RWPE2 (cell line): ENCODE results near the gene SLC24A3.

Source experiments
- ATAC-seq: fragments of 200-7000 bp; cut with Tn5 transposase; 3 replicates; pipeline ENCODE4 v1.9.1; 2021; ENCODE audit warnings: low read depth
- DNase-seq: peaks from one replicate; pipeline ENCODE4 v3.0.0-alpha.2; 2020; ENCODE audit warnings: low spot score
- H3K27ac ChIP-seq: fragments of 450-650 bp; 2 replicates; pipeline ENCODE4 v1.5.1; 2017; ENCODE audit warnings: mild to moderate bottlenecking; ENCODE audit not compliant: poor library complexity, severe bottlenecking
- H3K27me3 ChIP-seq: fragments of 250-450 bp; sonication (Bioruptor Pico); 2 replicates; pipeline ENCODE4 v1.5.1; 2021; ENCODE audit warnings: mild to moderate bottlenecking, moderate library complexity; ENCODE audit not compliant: insufficient read depth, poor library complexity, severe bottlenecking
- H3K36me3 ChIP-seq: fragments of 250-450 bp; sonication (Bioruptor Pico); 2 replicates; pipeline ENCODE4 v1.5.1; 2020; ENCODE audit warnings: low read depth, mild to moderate bottlenecking, moderate library complexity
- H3K4me1 ChIP-seq: fragments of 250-450 bp; sonication (Bioruptor Pico); 2 replicates; pipeline ENCODE4 v1.5.1; 2021; ENCODE audit warnings: mild to moderate bottlenecking, moderate library complexity; ENCODE audit not compliant: insufficient read depth, poor library complexity, severe bottlenecking
- H3K4me3 ChIP-seq: fragments of 250-450 bp; sonication (Bioruptor Pico); 2 replicates; pipeline ENCODE4 v1.5.1; 2021; ENCODE audit warnings: mild to moderate bottlenecking, moderate library complexity; ENCODE audit not compliant: severe bottlenecking
- H3K9me3 ChIP-seq: fragments of 250-450 bp; sonication (Bioruptor Pico); 2 replicates; pipeline ENCODE4 v1.5.1; 2021; ENCODE audit warnings: mild to moderate bottlenecking, moderate library complexity; ENCODE audit not compliant: severe bottlenecking
- CTCF ChIP-seq: fragments of 450-650 bp; IDR thresholded peaks from one replicate; pipeline ENCODE4 v1.5.1; 2017; ENCODE audit warnings: mild to moderate bottlenecking, moderate library complexity; ENCODE audit not compliant: poor library complexity, severe bottlenecking

SLC24A3 gene

GRCh38 chr20:19397666-19398065 is 185.2 kb downstream of the SLC24A3 start:
- TF ChIP-seq CTCF = no peak
- Histone ChIP-seq H3K9me3 (peaks cover 4% of the 10 kb centered on the region), H3K27me3 (no peaks in the 10 kb centered on the region), H3K4me3 (no peak overlapping the region), H3K27ac (no peak overlapping the region), H3K36me3 (no peaks in the 10 kb centered on the region), H3K4me1 (no peaks in the 10 kb centered on the region)
- DNase-seq (no peak), ATAC-seq (no peak)

GRCh38 chr20:19401096-19401495 is 188.7 kb downstream of the SLC24A3 start:
- Histone ChIP-seq H3K27ac (no peak overlapping the region), H3K27me3 (no peaks in the 10 kb centered on the region), H3K4me1 (no peaks in the 10 kb centered on the region), H3K9me3 (peaks cover 4% of the 10 kb centered on the region), H3K4me3 (no peak overlapping the region), H3K36me3 (no peaks in the 10 kb centered on the region)
- no peak for TF ChIP-seq CTCF
- no peak for ATAC-seq
- DNase-seq = no peak

GRCh38 chr20:19403549-19403948 is 191.1 kb downstream of the SLC24A3 start:
- H3K9me3 ChIP-seq = peaks cover 4% of the 10 kb centered on the region
- no peaks in the 10 kb centered on the region for H3K4me1 ChIP-seq
- ATAC-seq (no peak), DNase-seq (no peak)
- no peaks in the 10 kb centered on the region for H3K36me3 ChIP-seq
- no peaks in the 10 kb centered on the region for H3K27me3 ChIP-seq
- TF ChIP-seq CTCF = no peak
- H3K4me3 ChIP-seq = no peak overlapping the region
- no peak overlapping the region for H3K27ac ChIP-seq

- H3K27me3 ChIP-seq = no peaks in the 10 kb centered on the region
- H3K27ac ChIP-seq = no peak overlapping the region
- no peak overlapping the region for H3K4me3 ChIP-seq
- no peaks in the 10 kb centered on the region for H3K4me1 ChIP-seq
- ATAC-seq = no peak
- no peaks in the 10 kb centered on the region for H3K9me3 ChIP-seq
- DNase-seq = no peak
- no peaks in the 10 kb centered on the region for H3K36me3 ChIP-seq
- TF ChIP-seq CTCF = no peak
Observed at GRCh38 chr20:19404826-19405225, 192.4 kb downstream of the SLC24A3 start.

GRCh38 chr20:19405958-19406357 is 193.5 kb downstream of the SLC24A3 start:
- Histone ChIP-seq H3K36me3 (no peaks in the 10 kb centered on the region), H3K4me1 (no peaks in the 10 kb centered on the region), H3K27ac (no peak overlapping the region), H3K9me3 (no peaks in the 10 kb centered on the region), H3K27me3 (no peaks in the 10 kb centered on the region), H3K4me3 (no peak overlapping the region)
- TF ChIP-seq CTCF = no peak
- ATAC-seq = no peak
- no peak for DNase-seq
